H9 (cell line): ENCODE measurements around the gene SEMA3D. TPM values are rescaled to one million over a fixed set of nuclear protein-coding genes. Genes with fewer than 3 reads are reported as not detected.

Experiments used
- DNase-seq: peaks from one replicate; pipeline ENCODE4 v3.0.0-alpha.2; 2017
- H2AFZ ChIP-seq: one replicate; pipeline ENCODE4 v1.6.1; 2013; ENCODE audit warnings: mild to moderate bottlenecking, low read length, control low read depth, moderate library complexity
- H2AK5ac ChIP-seq: 2 replicates; pipeline ENCODE4 v1.6.1; 2013; ENCODE audit warnings: low read length, control low read depth, mixed read lengths; ENCODE audit not compliant: insufficient read length
- H2BK120ac ChIP-seq: one replicate; pipeline ENCODE4 v1.6.1; 2013; ENCODE audit warnings: low read depth, mild to moderate bottlenecking, low read length, control low read depth, inconsistent platforms; ENCODE audit not compliant: poor library complexity, severe bottlenecking
- H2BK12ac ChIP-seq: 2 replicates; pipeline ENCODE4 v1.6.1; 2013; ENCODE audit warnings: low read length, control low read depth, mixed read lengths, low read depth; ENCODE audit not compliant: insufficient read length
- H2BK15ac ChIP-seq: 2 replicates; pipeline ENCODE4 v1.6.1; 2013; ENCODE audit warnings: low read depth, low read length, control low read depth
- H2BK20ac ChIP-seq: one replicate; pipeline ENCODE4 v1.6.1; 2013; ENCODE audit warnings: low read depth, mild to moderate bottlenecking, low read length, control low read depth, inconsistent platforms; ENCODE audit not compliant: poor library complexity, severe bottlenecking
- H2BK5ac ChIP-seq: 2 replicates; pipeline ENCODE4 v1.6.1; 2013; ENCODE audit warnings: low read length, control low read depth, mixed read lengths; ENCODE audit not compliant: insufficient read length
- H3K14ac ChIP-seq: 2 replicates; pipeline ENCODE4 v1.6.1; 2013; ENCODE audit warnings: low read length, control low read depth; ENCODE audit not compliant: insufficient read depth
- H3K18ac ChIP-seq: 2 replicates; pipeline ENCODE4 v1.6.1; 2013; ENCODE audit warnings: low read depth, mild to moderate bottlenecking, mixed read lengths, low read length, control low read depth; ENCODE audit not compliant: insufficient read length
- H3K23ac ChIP-seq: 2 replicates; pipeline ENCODE4 v1.6.1; 2013; ENCODE audit warnings: low read length, control low read depth, mixed read lengths, low read depth; ENCODE audit not compliant: insufficient read length
- H3K23me2 ChIP-seq: 2 replicates; pipeline ENCODE4 v1.6.1; 2013; ENCODE audit warnings: low read depth, mild to moderate bottlenecking, mixed read lengths, low read length, control low read depth; ENCODE audit not compliant: insufficient read length, poor library complexity, severe bottlenecking
- H3K27ac ChIP-seq: 2 replicates; pipeline ENCODE4 v1.5.1; 2013; ENCODE audit warnings: low read length, control low read depth, mixed read lengths, low read depth; ENCODE audit not compliant: insufficient read length
- H3K27me3 ChIP-seq: 2 replicates; pipeline ENCODE4 v1.6.1; 2013; ENCODE audit warnings: low read length, control low read depth, inconsistent platforms; ENCODE audit not compliant: insufficient read depth
- H3K4ac ChIP-seq: 2 replicates; pipeline ENCODE4 v1.6.1; 2013; ENCODE audit warnings: low read depth, mild to moderate bottlenecking, control low read depth, inconsistent platforms, low read length, moderate library complexity
- H3K4me1 ChIP-seq: 2 replicates; pipeline ENCODE4 v1.6.1; 2013; ENCODE audit warnings: low read length, control low read depth, inconsistent platforms; ENCODE audit not compliant: insufficient read depth
- H3K4me2 ChIP-seq: 2 replicates; pipeline ENCODE4 v1.6.1; 2013; ENCODE audit warnings: low read length, control low read depth, mixed read lengths; ENCODE audit not compliant: insufficient read length, insufficient read depth
- H3K56ac ChIP-seq: 2 replicates; pipeline ENCODE4 v1.6.1; 2013; ENCODE audit warnings: low read depth, mild to moderate bottlenecking, mixed read lengths, low read length, control low read depth; ENCODE audit not compliant: insufficient read length
- H3K79me1 ChIP-seq: 2 replicates; pipeline ENCODE4 v1.6.1; 2013; ENCODE audit warnings: low read depth, mild to moderate bottlenecking, moderate library complexity, low read length, control low read depth, inconsistent platforms; ENCODE audit not compliant: insufficient read depth, poor library complexity, severe bottlenecking
- H3K79me2 ChIP-seq: 2 replicates; pipeline ENCODE4 v1.6.1; 2013; ENCODE audit warnings: low read length, control low read depth, inconsistent platforms; ENCODE audit not compliant: insufficient read depth
- H3K9ac ChIP-seq: 2 replicates; pipeline ENCODE4 v1.6.1; 2013; ENCODE audit warnings: low read length, control low read depth, mixed read lengths; ENCODE audit not compliant: insufficient read length; ENCODE audit errors: extremely low read depth
- H3K9me3 ChIP-seq: one replicate; pipeline ENCODE4 v1.6.1; 2013; ENCODE audit warnings: low read depth, low read length, inconsistent platforms; ENCODE audit not compliant: control insufficient read depth
- H3T11ph ChIP-seq: one replicate; pipeline ENCODE4 v1.6.1; 2013; ENCODE audit warnings: mild to moderate bottlenecking, low read length, control low read depth, inconsistent platforms
- H4K20me1 ChIP-seq: one replicate; pipeline ENCODE4 v1.6.1; 2013; ENCODE audit not compliant: control insufficient read depth, insufficient read length, insufficient read depth
- H4K5ac ChIP-seq: 2 replicates; pipeline ENCODE4 v1.6.1; 2013; ENCODE audit warnings: low read depth, mild to moderate bottlenecking, mixed read lengths, low read length, control low read depth; ENCODE audit not compliant: insufficient read length
- H4K8ac ChIP-seq: replicated peaks from 2 replicates; pipeline ENCODE4 v1.6.1; 2013; ENCODE audit warnings: low read length, control low read depth, mixed read lengths, low read depth; ENCODE audit not compliant: insufficient read length
- H4K91ac ChIP-seq: 2 replicates; pipeline ENCODE4 v1.6.1; 2013; ENCODE audit warnings: low read depth, mild to moderate bottlenecking, moderate library complexity, mixed read lengths, low read length, control low read depth; ENCODE audit not compliant: insufficient read length
- H3K27ac Mint-ChIP-seq, 3 experiments: 2 replicates in 2 of 3; 3 replicates in 1 of 3; pipeline ENCODE4 v1.8.0; 2020 to 2021; ENCODE audit warnings: mixed read lengths in 3 of 3, mild to moderate bottlenecking in 1 of 3, moderate library complexity in 1 of 3
- H3K27me3 Mint-ChIP-seq: 2 replicates; pipeline ENCODE4 v1.8.0; 2021; ENCODE audit warnings: low read depth, mild to moderate bottlenecking, moderate library complexity, mixed read lengths
- H3K36me3 Mint-ChIP-seq, 3 experiments: 2 replicates in 2 of 3; 3 replicates in 1 of 3; pipeline ENCODE4 v1.8.0; 2020 to 2021; ENCODE audit warnings: low read depth in 3 of 3, mixed read lengths in 3 of 3; ENCODE audit not compliant: insufficient read depth in 1 of 3
- H3K4me1 Mint-ChIP-seq, 2 experiments: 2 replicates each; pipeline ENCODE4 v1.8.0; 2020; ENCODE audit warnings: mixed read lengths in 2 of 2
- H3K4me3 Mint-ChIP-seq, 2 experiments: 2 replicates in 1 of 2; 3 replicates in 1 of 2; pipeline ENCODE4 v1.8.0; 2020 to 2021; ENCODE audit warnings: mild to moderate bottlenecking in 2 of 2, mixed read lengths in 2 of 2, moderate library complexity in 1 of 2
- H3K9me3 Mint-ChIP-seq, 2 experiments: 2 replicates in 1 of 2; 3 replicates in 1 of 2; pipeline ENCODE4 v1.8.0; 2020; ENCODE audit warnings: mild to moderate bottlenecking in 2 of 2, mixed read lengths in 2 of 2, moderate library complexity in 1 of 2
- WGBS: extraction: QIAGEN DNeasy Blood & Tissue Kit; methylation state at CpG from one replicate; pipeline ENCODE4 v1.1.7; 2013; ENCODE audit warnings: missing lambda C conversion rate, low lambda C conversion rate, mixed read lengths; ENCODE audit not compliant: insufficient read length; ENCODE audit errors: extremely low coverage; 5-methylcytosine and 5-hydroxymethylcytosine counted together
- total RNA-seq: library from RNA; stranded (reverse); gene quantifications from 2 replicates; pipeline ENCODE4 v1.2.1, GENCODE V29; 2021
- TF ChIP-seq, protein P1 (sequence below): fragments of 200-600 bp; sonication (generic); conservative IDR thresholded peaks from 3 replicates; pipeline ENCODE4 v1.8.0; 2021; ENCODE audit warnings: antibody characterized with exemption, mild to moderate bottlenecking

SEMA3D gene
- total RNA-seq, 1 experiment from 2014 or later, result 5.4 TPM

DNA sequence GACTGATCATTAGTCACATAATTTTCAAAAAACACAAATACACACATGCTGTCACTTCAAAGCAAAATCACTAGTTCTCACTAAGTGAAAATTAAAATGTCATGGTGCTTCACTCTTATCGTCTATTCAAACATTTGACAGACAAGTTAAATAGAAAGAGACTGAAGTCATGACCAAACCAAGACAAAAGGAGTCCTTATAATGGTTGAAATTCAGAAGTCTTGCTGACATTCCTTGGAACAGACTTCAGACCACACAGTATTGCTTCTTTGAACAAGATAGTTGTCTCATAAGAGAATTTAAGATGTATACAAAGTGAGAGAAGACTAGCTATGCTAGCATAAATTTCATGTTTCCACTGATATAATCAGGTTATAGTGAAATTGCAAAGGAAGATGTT, 119.5 kb downstream of the SEMA3D start:
- TF ChIP-seq, protein P1, sequence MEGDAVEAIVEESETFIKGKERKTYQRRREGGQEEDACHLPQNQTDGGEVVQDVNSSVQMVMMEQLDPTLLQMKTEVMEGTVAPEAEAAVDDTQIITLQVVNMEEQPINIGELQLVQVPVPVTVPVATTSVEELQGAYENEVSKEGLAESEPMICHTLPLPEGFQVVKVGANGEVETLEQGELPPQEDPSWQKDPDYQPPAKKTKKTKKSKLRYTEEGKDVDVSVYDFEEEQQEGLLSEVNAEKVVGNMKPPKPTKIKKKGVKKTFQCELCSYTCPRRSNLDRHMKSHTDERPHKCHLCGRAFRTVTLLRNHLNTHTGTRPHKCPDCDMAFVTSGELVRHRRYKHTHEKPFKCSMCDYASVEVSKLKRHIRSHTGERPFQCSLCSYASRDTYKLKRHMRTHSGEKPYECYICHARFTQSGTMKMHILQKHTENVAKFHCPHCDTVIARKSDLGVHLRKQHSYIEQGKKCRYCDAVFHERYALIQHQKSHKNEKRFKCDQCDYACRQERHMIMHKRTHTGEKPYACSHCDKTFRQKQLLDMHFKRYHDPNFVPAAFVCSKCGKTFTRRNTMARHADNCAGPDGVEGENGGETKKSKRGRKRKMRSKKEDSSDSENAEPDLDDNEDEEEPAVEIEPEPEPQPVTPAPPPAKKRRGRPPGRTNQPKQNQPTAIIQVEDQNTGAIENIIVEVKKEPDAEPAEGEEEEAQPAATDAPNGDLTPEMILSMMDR, result no peak
- Histone ChIP-seq H3K9ac (no peak overlapping the region), H3K27me3 (no peaks in the 10 kb centered on the region), H3K14ac (no peak overlapping the region), H3K79me2 (no peaks in the 10 kb centered on the region), H4K91ac (no peak overlapping the region), H2BK15ac (no peak overlapping the region), H4K20me1 (no peaks in the 10 kb centered on the region), H3K4ac (no peak overlapping the region), H4K5ac (no peak overlapping the region), H3K18ac (no peak overlapping the region), H3K4me2 (no peak overlapping the region), H3K9me3 (no peaks in the 10 kb centered on the region), H3K79me1 (no peaks in the 10 kb centered on the region), H2AK5ac (no peak overlapping the region), H3K23ac (no peak overlapping the region), H3T11ph (no peak overlapping the region), H2AFZ (no peak overlapping the region), H2BK5ac (no peak overlapping the region), H3K23me2 (no peaks in the 10 kb centered on the region), H2BK12ac (no peak overlapping the region), H3K56ac (no peak overlapping the region), H3K4me1 (no peaks in the 10 kb centered on the region; the same call in 1 of the 2 replicates), H4K8ac (no peak overlapping the region), H2BK120ac (no peak overlapping the region), H3K27ac (no peak overlapping the region), H2BK20ac (no peak overlapping the region)
- Mint-ChIP-seq H3K4me1 (peaks cover 6 to 19% of the 10 kb centered on the region in 2 experiments; a peak in 3 of 4 replicates), H3K27me3 (no peaks in the 10 kb centered on the region), H3K36me3 (no peaks in the 10 kb centered on the region), H3K9me3 (no peaks in the 10 kb centered on the region), H3K4me3 (no peak overlapping the region), H3K27ac (no peak overlapping the region)
- DNase-seq, result no peak
- WGBS, result no CpG with 5 or more reads among the region's 1 CpG
